Right ventricle myocardium inferior (tissue), 1 donor: ENCODE measurements around the gene JOSD2. TPM values are rescaled to one million over a fixed set of nuclear protein-coding genes. Genes with fewer than 3 reads are reported as not detected.

Experiments
- ATAC-seq: fragments of 200-7000 bp; cut with Tn5 transposase; one replicate; pipeline ENCODE4 v1.9.1; 2020; ENCODE audit warnings: mild to moderate bottlenecking, moderate library complexity
- DNase-seq: peaks from one replicate; pipeline ENCODE4 v3.0.0; 2021; ENCODE audit errors: missing footprints
- intact Hi-C: fragments of 100-400 bp; cut with DNase I; formaldehyde crosslinking; loops from one replicate; pipeline ENCODE4 v1.11.0; 2022
- total RNA-seq: library from RNA; stranded (reverse); fragmentation: NEBNext Ultra II Directional; extraction: Animal tissue kit (Norgen Biotek cat#: 25700); gene quantifications from one replicate; pipeline ENCODE4 v1.2.1, GENCODE V29; 2021
- donor health status: DM: no; HTN: yes; CAD: no; lungs with severe emphysema.

The JOSD2 gene
- total RNA-seq, 1 donor from 2014 or later, result 43.7 TPM

DNA sequence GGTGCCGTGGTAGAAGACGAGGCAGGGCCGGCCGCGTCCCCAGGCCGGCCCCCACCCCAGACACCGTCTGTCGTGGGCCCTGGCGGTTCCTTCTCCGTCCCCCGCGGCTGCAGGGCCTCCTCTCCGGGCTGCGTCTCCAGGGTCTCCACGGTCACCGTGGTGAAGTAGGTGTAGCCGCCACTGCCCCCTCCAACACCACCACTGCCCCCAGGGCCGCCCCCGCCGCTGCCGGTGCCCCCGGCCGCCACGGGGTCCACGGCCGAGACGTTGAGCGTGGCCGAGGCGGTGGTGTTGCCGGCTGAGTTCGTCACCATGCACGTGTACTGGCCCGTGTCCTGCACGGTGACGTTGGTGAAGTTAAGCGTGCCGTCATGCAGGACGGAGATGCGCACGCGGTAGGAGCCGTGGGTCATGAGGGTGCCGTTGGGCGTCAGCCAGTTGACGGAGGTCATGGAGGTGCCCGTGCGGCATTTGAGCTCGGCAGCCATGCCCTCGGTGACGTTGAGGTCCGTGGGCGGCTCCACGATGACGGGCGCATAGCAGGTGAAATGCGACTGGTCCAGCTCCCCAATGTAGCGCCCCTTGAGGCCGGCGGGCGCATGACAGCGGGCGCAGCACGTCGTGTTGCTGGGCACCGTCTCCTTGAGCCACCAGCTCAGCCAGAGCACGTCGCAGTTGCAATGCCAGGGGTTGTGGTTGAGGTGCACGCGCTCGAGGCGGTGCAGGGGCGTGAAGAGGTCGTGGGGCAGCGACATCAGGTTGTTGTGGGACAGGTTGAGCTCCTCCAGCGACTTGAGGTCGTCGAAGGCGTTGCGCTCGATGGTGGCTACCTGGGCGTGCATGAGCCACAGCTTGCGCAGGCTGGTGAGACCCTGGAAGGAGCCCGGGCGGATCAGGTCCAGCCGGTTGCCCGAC, 7.4 kb upstream of the JOSD2 start:
- DNase-seq, result no peak
- intact Hi-C loops, result no loop called here
- no peak for ATAC-seq

DNA sequence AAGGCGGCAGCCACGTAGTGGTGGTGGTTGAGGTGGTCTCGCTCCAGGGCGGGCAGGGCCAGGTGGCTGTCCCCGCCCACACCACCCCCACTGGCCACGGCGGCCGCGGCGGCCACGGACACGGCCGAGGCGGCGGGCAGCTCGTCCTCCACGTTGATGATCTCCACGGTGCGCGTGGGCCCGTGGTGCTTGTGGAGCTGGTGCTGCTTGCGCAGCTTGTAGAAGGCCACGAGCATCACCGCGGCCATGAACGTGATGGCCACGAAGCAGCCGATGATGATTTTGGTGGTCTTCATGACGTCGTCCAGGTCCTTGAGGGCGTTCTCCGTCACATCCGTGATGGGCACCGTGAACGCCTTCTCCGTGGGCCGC, 6.7 kb upstream of the JOSD2 start:
- DNase-seq (no peak), ATAC-seq (no peak)
- intact Hi-C loops, result no loop called here

DNA sequence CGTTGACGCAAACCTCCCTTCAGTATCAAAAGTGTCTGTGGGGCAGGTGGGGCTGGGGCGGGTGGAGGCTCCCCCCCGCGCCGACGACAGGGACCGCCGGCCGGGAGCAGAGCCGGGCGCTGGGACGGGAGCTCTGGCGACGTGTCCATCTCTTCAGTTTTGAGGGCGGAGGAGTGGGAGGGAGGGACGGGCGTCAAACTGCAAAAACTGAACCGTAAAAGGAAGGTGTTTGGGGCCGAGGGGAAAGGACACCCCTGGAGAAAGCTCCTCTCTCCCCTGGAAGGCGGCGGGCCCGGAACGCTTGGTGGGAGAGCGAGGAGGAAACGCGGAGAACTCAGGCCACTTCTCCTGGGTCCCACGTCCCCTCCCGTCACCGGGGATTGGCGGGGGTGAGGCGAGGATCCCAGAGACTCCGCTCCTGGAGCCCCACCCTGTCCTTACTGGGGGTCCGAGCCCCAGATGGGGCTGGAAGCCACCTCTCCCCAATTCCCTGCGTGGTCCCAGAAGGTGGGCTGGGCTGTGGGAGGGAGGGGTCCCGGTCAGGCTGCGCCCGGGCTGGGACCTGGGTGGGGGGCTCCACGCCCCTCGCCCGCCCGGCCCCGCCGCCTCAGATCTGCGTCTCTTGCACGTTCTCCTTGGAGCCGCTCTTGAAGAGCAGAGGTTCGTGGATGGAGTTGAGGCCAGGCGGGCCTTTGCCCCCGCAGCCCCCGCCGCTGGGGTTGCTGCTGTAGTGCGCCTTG, 6.1 kb upstream of the JOSD2 start:
- ATAC-seq (no peak), DNase-seq (no peak)
- intact Hi-C loops, result no loop called here

DNA sequence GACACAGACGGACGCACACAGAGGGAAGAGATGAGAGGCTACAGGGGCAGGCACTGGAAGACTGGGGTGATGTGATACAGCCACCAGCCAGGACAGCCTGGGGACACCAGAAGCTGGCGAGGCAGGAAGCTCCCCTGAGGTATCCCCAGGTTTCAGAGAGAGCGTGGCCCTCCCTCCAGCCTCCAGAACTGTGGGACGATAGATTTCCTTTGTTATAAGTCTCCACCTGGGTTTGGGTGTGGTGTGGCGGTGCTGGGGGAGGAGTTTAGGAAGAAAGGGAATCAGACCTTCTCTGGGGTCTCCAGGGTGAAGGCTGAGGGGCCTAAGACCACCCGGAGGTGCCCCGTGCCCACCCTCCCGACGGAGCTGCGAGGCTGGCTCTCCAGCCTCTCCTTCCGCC, 5.5 kb upstream of the JOSD2 start:
- intact Hi-C loops, result no loop called here
- DNase-seq (no peak), ATAC-seq (no peak)

DNA sequence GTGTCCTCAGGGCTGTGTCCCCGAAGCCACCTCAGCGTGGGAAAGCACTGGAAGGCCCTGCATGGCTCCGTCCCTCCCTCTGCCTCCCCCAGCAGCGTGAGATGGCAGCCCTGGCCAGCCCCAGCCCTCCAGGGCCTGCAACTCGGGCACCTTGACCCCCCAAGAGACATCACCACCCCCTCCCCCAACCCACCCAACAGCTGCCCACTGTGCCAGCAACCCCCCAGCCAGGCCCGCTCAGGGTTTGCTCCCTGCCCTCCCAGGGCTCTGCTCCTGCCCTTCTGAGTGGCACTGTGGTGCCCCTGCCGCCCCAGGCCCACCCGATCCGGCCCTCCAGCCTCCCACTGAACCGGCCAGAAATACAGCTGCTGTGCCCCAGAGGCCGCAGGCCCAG, 4.2 kb upstream of the JOSD2 start:
- DNase-seq, result no peak
- intact Hi-C loops, result no loop called here
- ATAC-seq, result no peak

DNA sequence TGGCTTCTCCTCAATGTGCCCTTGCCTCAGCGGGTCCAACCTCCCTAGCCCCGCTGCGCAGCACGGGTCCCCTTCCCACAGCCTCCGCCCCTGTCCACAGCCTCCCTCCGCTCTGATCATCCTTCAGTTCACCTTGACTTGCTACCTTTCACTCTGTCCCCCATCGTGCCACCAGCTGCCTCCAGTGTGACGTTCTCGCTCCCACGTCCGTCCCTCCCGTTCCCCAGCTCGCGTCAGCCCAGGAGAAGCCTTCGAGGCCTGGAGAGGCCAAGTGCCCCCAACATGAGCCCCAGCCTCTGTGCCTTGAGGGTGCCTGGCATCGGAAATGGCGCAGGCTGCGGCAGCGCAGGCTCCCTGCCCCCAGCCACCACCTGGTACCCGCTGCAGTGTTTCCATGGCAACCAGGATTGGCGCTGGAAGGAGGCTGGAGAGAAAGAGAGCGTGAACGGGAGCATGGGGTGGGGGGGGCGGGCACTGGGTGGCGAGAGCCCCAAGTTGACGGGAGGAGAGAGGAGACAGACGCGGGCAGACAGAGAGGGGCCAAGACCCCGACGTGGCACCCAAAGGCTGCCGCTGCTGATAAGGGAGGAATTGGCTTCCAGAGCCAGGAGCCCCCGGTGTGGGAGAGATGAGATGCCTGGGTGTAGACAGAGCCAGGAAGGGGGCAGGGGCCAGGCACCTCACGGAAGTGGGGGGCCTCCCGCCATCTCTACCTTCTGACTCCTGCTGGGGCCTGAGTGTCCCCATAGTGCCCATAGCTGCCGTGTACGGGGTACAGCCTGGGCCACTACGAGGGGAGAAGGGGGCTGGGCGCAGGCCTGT, 3.6 kb upstream of the JOSD2 start:
- ATAC-seq, result no peak
- no peak for DNase-seq
- intact Hi-C loops, result no loop called here

DNA sequence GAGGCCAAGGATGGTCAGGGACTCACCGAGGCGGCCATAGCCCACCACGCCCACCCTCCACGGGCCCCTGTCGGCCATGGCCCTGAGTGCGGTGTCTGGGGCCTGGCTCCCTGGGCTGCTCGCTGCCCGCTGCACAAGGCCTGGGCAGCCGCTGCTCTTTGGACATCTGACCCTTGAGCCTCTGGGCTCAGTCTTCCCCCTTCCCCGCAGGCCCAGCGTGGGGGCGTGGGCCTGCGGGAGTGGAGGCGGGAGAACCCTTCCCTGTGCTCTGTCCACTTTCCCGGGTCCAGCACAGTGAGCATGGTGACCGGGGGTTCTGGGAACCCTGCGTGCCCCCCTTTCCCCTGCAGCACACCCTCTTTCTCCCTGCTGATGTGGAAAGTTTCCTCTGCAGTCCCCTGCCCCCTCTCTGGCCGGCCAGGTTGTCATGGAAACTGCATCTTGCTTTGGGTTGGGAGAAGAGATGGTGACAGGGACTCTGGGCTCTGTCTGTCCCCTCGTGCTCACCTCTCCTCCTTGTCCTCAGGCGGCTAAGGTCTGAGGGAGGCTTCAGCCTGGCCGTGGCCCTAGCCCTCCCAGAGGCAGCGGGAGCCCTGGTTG, 2.9 kb upstream of the JOSD2 start, which contains the start of gene ASPDH:
TSS of gene ASPDH (minus strand) at position 168 of the 600 bp plus-strand sequence. CDS start at position 78, 90 bp downstream.
- no peak for DNase-seq
- intact Hi-C loops, result no loop called here
- ATAC-seq, result no peak

DNA sequence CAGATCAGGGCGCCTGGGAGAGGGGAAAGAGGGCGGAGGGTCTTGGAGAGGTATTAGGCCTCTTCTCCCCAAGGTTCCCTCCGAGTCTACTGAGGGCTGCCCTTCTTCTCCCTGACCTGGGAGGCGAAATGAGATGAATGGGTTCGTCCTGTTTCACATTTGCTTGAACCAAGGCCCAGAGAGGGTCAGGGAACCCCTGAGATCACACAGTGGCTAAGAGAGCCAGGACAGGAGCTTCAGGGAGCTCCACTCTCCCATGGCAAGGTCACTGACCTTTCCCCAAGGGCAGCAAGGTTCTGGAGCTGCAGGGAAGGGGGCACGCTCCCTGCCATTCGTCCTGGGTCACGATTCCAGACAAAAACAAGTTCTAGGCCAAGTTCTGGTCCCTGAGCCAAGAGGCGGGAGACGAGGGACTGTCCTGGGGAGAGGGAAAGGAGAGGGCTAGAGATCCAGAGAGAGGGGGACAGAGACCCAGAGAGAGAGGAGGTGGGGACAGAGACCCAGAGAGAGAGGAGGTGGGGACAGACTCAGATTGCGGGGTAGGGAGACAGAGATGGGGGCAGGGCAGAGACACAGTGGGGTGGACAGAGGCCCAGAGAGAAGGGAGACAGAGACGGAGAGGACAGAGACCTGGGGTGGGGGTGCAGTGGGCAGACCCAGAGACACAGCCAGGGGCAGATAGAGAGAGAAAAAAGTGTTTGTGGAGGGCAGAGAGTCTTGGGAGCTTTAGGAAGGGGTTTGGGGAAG, 2.2 kb upstream of the JOSD2 start:
- DNase-seq (no peak), ATAC-seq (no peak)
- intact Hi-C loops, result no loop called here

DNA sequence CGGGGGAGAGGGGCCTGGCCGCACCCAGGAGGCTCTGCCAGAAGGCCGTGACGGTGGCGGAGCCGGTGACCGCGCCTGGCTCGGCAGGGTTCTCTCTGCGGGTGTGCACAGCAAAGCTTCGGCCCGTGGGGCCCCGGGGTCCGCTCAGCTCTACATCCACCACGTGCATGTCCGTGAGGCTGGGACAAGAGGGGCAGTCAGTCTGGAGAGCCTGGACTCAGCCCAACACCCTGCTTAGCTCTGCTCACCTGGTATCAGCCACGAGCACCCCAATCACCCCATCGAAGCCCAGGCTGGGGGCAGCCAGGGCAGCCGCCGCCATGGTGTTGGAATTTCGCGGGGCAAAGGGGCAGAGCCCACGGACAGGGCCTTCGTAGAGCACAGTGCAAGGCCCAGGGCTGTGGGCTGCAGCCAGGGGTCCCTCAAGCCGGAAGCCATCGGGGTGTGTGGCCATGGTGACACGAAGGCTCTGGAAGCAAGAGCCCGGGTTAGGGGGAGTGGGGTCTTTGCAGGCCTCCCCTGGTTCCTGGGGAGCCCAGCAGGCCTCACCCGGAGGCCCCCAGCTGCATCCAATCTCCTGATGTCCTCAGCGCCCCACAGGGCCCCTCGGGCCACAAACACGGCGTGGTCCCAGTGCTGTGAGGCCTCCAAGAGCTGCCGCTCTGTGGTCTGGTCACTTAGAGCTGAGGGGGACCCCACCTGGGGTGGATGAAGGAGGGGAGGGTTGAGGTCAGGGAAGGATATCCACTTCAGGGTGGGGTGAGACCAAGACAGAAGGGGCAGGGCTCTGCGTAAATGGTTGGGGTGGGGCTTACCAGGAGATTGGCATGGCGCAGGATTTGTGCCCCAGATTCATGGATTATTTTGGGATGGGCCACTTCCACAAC, 1.4 kb upstream of the JOSD2 start:
- intact Hi-C loops, result no loop called here
- DNase-seq (no peak), ATAC-seq (no peak)

DNA sequence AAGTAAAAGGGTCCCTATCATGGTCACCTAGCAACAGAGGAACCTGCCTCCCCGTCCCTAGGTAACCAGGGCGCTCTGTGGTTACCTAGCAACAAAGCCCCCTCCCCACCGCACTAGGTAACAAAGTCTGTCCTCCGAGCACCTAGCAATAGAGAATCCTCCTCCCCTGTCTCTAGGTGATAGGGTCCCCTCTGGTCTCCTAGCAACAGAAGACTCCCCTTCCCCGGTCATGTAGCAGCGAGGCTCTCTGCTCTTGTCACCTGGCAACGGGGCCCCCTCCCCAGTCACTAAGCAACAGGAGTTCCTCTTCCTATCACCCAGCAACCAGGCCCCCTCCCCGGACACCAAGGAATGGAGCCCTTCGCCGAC, 307 bp downstream of the JOSD2 start:
- DNase-seq, result no peak
- no peak for ATAC-seq
- intact Hi-C loops, result loop anchor here (1.0 kb wide), 1 partner anchor 34 kb away; the partner anchor contains the start of genes EMC10 and GARIN5A

DNA sequence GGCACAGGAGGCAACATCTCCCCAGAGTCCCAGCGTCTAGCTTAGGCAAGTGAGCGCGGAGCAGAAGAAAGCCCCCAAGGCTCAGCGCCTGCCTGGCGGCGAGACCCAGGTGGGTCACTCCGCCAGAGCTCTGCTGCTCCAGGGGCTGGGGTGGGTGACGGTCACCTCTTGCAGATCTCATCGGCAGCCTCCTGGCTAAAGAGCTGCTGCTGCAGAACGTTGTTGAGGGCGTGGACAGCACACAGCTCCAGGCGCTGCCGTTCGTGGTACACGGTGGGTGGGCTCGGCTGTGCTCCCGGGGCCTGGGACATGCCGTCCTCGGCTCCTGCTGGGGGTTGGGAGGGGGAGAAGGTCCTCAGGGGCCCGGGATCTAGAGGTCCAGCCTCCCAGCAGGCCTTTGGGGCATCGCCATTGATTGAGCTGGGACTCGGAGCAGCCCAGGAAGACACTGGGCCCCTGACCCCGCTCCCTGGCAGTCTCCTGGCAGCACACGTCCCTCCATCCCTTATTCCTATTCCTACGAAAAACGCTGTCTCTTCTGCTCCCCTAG, 795 bp downstream of the JOSD2 start:
- intact Hi-C loops, result no loop called here
- DNase-seq (no peak), ATAC-seq (no peak)

DNA sequence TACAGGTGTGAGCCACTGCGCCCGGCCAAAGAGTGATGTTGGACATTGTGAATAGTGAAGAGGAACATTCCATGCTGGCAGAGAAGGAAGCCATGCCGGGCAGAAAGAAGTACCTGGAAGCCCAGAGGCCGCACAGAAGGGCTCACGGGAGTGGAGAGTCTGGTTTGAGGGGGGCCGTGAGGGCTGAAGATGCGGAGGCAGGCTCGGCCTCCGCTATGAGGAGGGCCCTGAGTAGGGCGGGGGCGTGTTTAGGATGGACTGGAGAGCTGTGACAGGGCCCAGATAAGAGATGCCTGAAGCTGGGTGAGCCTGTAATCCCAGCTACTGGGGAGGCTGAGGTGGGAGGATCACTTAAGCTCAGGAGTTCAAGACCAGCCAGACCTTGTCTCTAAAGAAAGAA, 1.6 kb downstream of the JOSD2 start:
- ATAC-seq (no peak), DNase-seq (peak; percentile 68)
- intact Hi-C loops, result no loop called here

DNA sequence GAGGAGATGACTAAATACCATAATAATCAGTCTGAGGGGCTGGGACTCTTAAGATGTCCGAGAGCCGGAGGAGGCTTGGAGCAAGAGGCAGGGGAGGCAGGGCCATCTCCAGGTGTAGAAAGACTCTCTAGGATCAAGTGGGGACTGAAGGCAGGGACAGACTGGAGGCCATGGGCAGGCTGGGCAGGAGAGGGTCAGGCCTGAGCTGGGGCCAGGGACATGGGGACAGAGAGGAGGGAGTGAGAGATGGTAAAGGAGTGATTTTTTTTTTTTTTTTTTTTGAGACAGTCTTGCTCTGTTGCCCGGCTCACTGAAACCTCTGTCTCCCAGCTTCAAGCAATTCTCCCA, 2.2 kb downstream of the JOSD2 start:
- no peak for DNase-seq
- intact Hi-C loops, result no loop called here

DNA sequence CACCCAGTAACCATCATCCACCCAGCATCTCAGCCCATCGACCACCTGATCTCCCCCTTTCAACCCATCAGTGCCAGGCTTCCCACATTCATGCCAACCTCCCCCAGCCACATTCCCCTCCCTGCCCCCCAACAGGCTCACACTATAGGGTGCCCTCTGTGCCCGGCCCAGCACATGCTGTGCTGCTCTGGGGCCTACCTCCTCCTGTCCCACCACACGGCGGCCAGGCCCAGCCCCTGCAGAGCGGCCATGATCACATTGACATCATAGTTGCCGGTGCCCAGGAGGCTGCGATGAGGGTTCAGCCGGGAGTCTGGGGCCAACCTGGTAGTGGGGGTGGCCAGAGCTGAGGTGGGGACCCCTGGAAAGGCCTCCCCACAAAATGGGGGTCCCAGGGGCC, 3.6 kb downstream of the JOSD2 start:
- intact Hi-C loops, result no loop called here
- DNase-seq (peak; percentile 37), ATAC-seq (no peak)

More for the DNA sequence above, 2.2 kb downstream of the JOSD2 start:
- no peak for ATAC-seq

DNA sequence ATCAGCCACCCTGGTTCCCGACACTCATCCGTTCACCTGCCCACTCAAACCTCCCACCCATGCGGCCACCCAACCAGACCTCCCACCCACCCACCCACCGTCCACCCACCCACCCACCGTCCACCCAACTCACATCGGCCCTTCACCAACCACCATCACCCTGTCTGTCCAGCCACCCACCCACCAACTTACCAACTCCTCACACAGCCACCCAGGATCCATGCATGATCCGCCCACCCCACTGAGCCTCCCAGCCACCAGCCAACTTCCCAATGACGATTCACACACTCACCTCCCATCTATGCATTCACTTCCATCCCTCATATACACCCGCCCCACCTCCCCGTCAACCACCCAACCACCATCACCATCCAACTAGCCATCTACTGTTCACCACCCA, 4.3 kb downstream of the JOSD2 start:
- intact Hi-C loops, result no loop called here
- ATAC-seq (no peak), DNase-seq (peak; percentile 55)

DNA sequence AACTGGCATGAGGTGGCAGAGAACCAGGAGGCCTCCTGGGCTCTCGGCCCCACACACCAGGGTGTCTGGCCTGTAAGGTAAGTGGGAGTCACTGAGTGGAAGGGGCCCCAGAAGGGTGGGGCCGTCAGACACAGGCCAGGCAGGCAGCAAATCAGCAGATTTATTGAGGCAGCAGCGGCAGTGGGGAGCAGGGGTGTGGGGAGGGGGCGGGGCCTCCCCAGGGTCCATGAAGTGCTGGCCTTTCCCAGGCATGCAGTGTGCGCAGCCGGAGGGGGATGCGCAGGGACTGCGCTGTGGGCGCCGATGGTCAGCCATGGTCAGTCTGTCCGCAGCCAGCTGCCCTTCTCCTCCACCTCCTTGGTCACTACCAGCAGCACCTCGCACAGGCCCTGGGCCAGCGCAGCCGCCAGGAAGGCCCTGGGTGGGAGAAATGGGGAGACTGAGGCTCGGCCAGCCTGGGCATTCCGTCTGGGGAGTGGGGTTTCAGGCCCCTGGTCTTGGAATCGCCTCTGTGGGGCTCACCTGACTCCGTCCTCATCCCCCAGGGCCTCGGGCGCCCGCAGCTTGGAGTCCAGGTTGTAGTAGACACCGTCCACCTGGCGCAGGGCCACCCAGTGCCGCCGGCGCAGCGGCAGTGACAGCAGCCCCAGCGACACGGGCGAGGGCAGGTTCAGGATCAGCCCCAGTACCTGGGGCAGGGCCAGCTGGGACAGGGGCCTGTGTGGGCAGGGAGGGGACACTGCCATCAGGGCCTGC, 5.0 kb downstream of the JOSD2 start:
- DNase-seq (peak; percentile 66), ATAC-seq (no peak)
- intact Hi-C loops, result no loop called here
